DND-41 (cell line): ENCODE results near the gene IQSEC1.

Experiments
- ATAC-seq: fragments of 200-7000 bp; cut with Tn5 transposase; 3 replicates; pipeline ENCODE4 v1.9.1; 2021; ENCODE audit warnings: low read depth; ENCODE audit not compliant: insufficient read depth
- DNase-seq: peaks from one replicate; pipeline ENCODE4 v3.0.0-alpha.2; 2020
- H2AFZ ChIP-seq: 2 replicates; pipeline ENCODE4 v1.6.0; 2012; ENCODE audit warnings: low read depth, low read length
- H3K27ac ChIP-seq: 2 replicates; pipeline ENCODE4 v1.5.1; 2012; ENCODE audit warnings: low read length, inconsistent platforms
- H3K27me3 ChIP-seq: fragments of 200-600 bp; sonication (generic); 2 replicates; pipeline ENCODE4 v1.6.0; 2012; ENCODE audit warnings: low read length, mild to moderate bottlenecking, inconsistent platforms; ENCODE audit not compliant: insufficient read depth, poor library complexity
- H3K36me3 ChIP-seq: 2 replicates; pipeline ENCODE4 v1.5.1; 2012; ENCODE audit warnings: low read length, inconsistent platforms; ENCODE audit not compliant: insufficient read depth
- H3K4me1 ChIP-seq: 2 replicates; pipeline ENCODE4 v1.5.1; 2012; ENCODE audit warnings: mild to moderate bottlenecking, low read length; ENCODE audit not compliant: insufficient read depth
- H3K4me2 ChIP-seq: 2 replicates; pipeline ENCODE4 v1.6.0; 2012; ENCODE audit warnings: mild to moderate bottlenecking, moderate library complexity, low read length, inconsistent platforms; ENCODE audit not compliant: insufficient read depth
- H3K4me3 ChIP-seq, 2 experiments: fragments of 200-600 bp in 1 of 2; shearing (Covaris generic) in 1 of 2; 2 replicates each; pipeline ENCODE4 v1.5.1; 2012 to 2016; ENCODE audit warnings: inconsistent platforms in 2 of 2, low read length in 2 of 2, mild to moderate bottlenecking in 2 of 2, low read depth in 1 of 2, moderate library complexity in 1 of 2
- H3K79me2 ChIP-seq: 2 replicates; pipeline ENCODE4 v1.6.0; 2012; ENCODE audit warnings: low read length, inconsistent platforms; ENCODE audit not compliant: insufficient read depth
- H3K9ac ChIP-seq: 2 replicates; pipeline ENCODE4 v1.6.0; 2012; ENCODE audit warnings: low read depth, mild to moderate bottlenecking, inconsistent platforms, low read length, moderate library complexity
- H3K9me3 ChIP-seq: 2 replicates; pipeline ENCODE4 v1.5.1; 2012; ENCODE audit warnings: low read length, moderate library complexity, mild to moderate bottlenecking, inconsistent platforms; ENCODE audit not compliant: insufficient read depth, severe bottlenecking
- H4K20me1 ChIP-seq: 2 replicates; pipeline ENCODE4 v1.6.0; 2012; ENCODE audit warnings: low read length; ENCODE audit not compliant: insufficient read depth
- EZH2 ChIP-seq: IDR thresholded peaks from 3 replicates; pipeline ENCODE4 v1.6.1; 2012; ENCODE audit warnings: borderline replicate concordance, low read depth, mild to moderate bottlenecking, moderate library complexity, low read length, inconsistent platforms; ENCODE audit not compliant: severe bottlenecking
- TF ChIP-seq, protein P1 (sequence below): IDR thresholded peaks from 2 replicates; pipeline ENCODE4 v1.5.1; 2012; ENCODE audit warnings: borderline replicate concordance, low read length, moderate library complexity, mild to moderate bottlenecking; ENCODE audit not compliant: poor library complexity, severe bottlenecking; ENCODE audit errors: extremely low read depth

IQSEC1 gene

GRCh38 chr3:12862387-12862786 lies 210.8 kb downstream of the IQSEC1 start:
- Histone ChIP-seq H4K20me1 (no peaks in the 10 kb centered on the region), H3K4me1 (no peaks in the 10 kb centered on the region), H3K9ac (no peak overlapping the region), H3K4me2 (no peak overlapping the region), H3K27me3 (no peaks in the 10 kb centered on the region), H3K27ac (no peak overlapping the region), H2AFZ (no peak overlapping the region), H3K9me3 (peaks cover 4% of the 10 kb centered on the region), H3K36me3 (no peaks in the 10 kb centered on the region), H3K79me2 (no peaks in the 10 kb centered on the region), H3K4me3 (no peak overlapping the region)
- DNase-seq = no peak
- no peak for ATAC-seq
- TF ChIP-seq EZH2 = no peak
- TF ChIP-seq, protein P1, sequence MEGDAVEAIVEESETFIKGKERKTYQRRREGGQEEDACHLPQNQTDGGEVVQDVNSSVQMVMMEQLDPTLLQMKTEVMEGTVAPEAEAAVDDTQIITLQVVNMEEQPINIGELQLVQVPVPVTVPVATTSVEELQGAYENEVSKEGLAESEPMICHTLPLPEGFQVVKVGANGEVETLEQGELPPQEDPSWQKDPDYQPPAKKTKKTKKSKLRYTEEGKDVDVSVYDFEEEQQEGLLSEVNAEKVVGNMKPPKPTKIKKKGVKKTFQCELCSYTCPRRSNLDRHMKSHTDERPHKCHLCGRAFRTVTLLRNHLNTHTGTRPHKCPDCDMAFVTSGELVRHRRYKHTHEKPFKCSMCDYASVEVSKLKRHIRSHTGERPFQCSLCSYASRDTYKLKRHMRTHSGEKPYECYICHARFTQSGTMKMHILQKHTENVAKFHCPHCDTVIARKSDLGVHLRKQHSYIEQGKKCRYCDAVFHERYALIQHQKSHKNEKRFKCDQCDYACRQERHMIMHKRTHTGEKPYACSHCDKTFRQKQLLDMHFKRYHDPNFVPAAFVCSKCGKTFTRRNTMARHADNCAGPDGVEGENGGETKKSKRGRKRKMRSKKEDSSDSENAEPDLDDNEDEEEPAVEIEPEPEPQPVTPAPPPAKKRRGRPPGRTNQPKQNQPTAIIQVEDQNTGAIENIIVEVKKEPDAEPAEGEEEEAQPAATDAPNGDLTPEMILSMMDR = no peak

DNA sequence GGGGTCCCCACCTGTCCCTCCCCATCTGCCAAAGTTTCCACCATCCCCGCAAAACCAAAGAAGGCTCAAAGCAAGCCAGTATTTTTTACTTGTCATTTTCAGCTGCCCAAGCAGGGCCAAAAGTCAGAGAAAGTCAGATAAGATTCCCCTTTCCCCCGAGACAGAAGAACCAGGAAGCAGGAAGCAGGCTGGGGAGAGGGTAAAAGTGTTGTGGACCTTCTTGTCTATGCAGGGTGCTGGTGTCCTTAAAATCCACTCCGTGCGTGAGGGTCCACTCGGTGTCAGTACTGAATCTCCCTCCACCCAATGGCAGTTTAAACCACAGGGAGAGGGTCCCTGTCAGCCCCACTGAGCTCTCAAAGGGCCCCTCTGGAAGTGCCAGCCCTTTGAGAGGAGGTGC lies 211.6 kb downstream of the IQSEC1 start:
- Histone ChIP-seq H3K9me3 (peaks cover 4% of the 10 kb centered on the region), H2AFZ (no peak overlapping the region), H3K4me3 (no peak overlapping the region), H3K27me3 (no peaks in the 10 kb centered on the region), H3K4me1 (no peaks in the 10 kb centered on the region), H3K9ac (no peak overlapping the region), H3K4me2 (no peak overlapping the region), H3K27ac (no peak overlapping the region), H3K36me3 (no peaks in the 10 kb centered on the region), H3K79me2 (no peaks in the 10 kb centered on the region), H4K20me1 (no peaks in the 10 kb centered on the region)
- DNase-seq (no peak), ATAC-seq (no peak)
- TF ChIP-seq, protein P1 = no peak

DNA sequence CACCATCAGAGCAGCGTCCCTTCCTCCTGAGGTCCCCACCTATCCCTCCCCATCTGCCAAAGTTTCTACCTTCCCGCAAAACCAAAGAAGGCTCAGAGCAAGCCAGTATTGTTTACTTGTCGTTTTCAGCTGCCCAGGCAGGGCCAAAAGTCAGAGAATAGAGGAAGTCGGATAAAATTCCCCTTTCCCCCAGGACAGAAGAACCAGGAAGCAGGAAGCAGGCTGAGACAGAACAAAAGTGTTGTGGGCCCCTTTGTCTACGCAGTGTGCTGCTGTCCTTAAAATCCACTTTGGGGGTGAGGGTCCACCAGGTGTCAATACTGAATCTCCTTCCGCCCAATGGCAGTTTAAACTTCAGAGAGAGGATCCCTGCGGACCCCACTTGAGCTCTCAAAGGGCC lies 213.4 kb downstream of the IQSEC1 start:
- H4K20me1 ChIP-seq = no peaks in the 10 kb centered on the region
- H3K27me3 ChIP-seq = no peaks in the 10 kb centered on the region
- no peak overlapping the region for H2AFZ ChIP-seq

More for the DNA sequence above, 213.4 kb downstream of the IQSEC1 start:
- Histone ChIP-seq H3K9me3 (no peaks in the 10 kb centered on the region), H3K36me3 (no peaks in the 10 kb centered on the region), H3K9ac (no peak overlapping the region), H3K4me1 (no peaks in the 10 kb centered on the region), H3K4me2 (no peak overlapping the region), H3K4me3 (no peak overlapping the region), H3K27ac (no peak overlapping the region), H3K79me2 (no peaks in the 10 kb centered on the region)
- no peak for DNase-seq
- TF ChIP-seq EZH2 = no peak
- TF ChIP-seq, protein P1 = no peak
- ATAC-seq = no peak
